Prostate gland (tissue), 2 donors: Measurements from ENCODE around the gene ZSCAN5A.
"Not testable (repeated sequence)": the region's sequence is repeated elsewhere in the genome, so short reads cannot be mapped to it uniquely, and the experiment has no call there.

Experiments used
- POLR2A ChIP-seq: fragments of 450-650 bp; IDR thresholded peaks from one replicate; pipeline ENCODE4 v1.6.1; 2016; ENCODE audit warnings: antibody characterized with exemption, mild to moderate bottlenecking
- POLR2AphosphoS5 ChIP-seq: sonication (generic); formaldehyde crosslinking; IDR thresholded peaks from one replicate; pipeline ENCODE4 v1.6.1; 2017; ENCODE audit warnings: antibody characterized with exemption
- TF ChIP-seq, protein P1 (sequence below), 4 experiments: fragments of 200-600 bp in 2 of 4; fragments of 450-650 bp in 2 of 4; sonication (generic) in 2 of 4; IDR thresholded peaks; 1 replicate in 3 of 4; 2 replicates in 1 of 4; pipeline ENCODE4 v1.5.1; 2016 to 2019; ENCODE audit warnings: antibody characterized with exemption in 4 of 4, mild to moderate bottlenecking in 2 of 4, moderate library complexity in 2 of 4

- TF ChIP-seq, protein P1, sequence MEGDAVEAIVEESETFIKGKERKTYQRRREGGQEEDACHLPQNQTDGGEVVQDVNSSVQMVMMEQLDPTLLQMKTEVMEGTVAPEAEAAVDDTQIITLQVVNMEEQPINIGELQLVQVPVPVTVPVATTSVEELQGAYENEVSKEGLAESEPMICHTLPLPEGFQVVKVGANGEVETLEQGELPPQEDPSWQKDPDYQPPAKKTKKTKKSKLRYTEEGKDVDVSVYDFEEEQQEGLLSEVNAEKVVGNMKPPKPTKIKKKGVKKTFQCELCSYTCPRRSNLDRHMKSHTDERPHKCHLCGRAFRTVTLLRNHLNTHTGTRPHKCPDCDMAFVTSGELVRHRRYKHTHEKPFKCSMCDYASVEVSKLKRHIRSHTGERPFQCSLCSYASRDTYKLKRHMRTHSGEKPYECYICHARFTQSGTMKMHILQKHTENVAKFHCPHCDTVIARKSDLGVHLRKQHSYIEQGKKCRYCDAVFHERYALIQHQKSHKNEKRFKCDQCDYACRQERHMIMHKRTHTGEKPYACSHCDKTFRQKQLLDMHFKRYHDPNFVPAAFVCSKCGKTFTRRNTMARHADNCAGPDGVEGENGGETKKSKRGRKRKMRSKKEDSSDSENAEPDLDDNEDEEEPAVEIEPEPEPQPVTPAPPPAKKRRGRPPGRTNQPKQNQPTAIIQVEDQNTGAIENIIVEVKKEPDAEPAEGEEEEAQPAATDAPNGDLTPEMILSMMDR (IDR thresholded peaks at IDR 0.05): not testable (repeated sequence)
- TF ChIP-seq POLR2A, POLR2AphosphoS5: not testable (repeated sequence)
These were observed 7.6 kb downstream of the ZSCAN5A start for GRCh38 chr19:56307062-56307461.
